Prostate gland (tissue), 2 donors: Measurements from ENCODE around the gene POLD3.

ENCODE experiments used
- POLR2A ChIP-seq: fragments of 450-650 bp; IDR thresholded peaks from one replicate; pipeline ENCODE4 v1.6.1; 2016; ENCODE audit warnings: antibody characterized with exemption, mild to moderate bottlenecking
- POLR2AphosphoS5 ChIP-seq: sonication (generic); formaldehyde crosslinking; IDR thresholded peaks from one replicate; pipeline ENCODE4 v1.6.1; 2017; ENCODE audit warnings: antibody characterized with exemption
- TF ChIP-seq, protein P1 (sequence below), 4 experiments: fragments of 200-600 bp in 2 of 4; fragments of 450-650 bp in 2 of 4; sonication (generic) in 2 of 4; IDR thresholded peaks; 1 replicate in 3 of 4; 2 replicates in 1 of 4; pipeline ENCODE4 v1.5.1; 2016 to 2019; ENCODE audit warnings: antibody characterized with exemption in 4 of 4, mild to moderate bottlenecking in 2 of 4, moderate library complexity in 2 of 4

DNA sequence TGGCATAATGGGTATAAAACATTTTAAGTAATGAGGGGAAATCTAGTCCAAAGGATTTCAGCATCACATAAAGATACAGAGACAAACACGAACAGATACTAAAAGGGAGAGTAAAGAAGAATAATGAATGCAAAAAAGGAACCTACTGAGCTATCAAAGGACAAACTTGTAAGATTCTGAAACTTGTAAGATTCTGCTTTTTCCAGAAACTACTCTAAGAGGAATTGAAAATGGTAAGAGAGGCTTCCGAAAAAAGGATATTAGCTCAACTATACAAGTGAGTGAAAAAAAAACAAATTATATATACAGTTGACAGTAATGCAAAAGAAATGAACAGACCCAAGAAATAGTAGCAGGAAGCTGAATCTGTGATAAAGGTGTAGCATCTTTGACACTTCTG, 37.7 kb downstream of the POLD3 start:
- TF ChIP-seq, protein P1, sequence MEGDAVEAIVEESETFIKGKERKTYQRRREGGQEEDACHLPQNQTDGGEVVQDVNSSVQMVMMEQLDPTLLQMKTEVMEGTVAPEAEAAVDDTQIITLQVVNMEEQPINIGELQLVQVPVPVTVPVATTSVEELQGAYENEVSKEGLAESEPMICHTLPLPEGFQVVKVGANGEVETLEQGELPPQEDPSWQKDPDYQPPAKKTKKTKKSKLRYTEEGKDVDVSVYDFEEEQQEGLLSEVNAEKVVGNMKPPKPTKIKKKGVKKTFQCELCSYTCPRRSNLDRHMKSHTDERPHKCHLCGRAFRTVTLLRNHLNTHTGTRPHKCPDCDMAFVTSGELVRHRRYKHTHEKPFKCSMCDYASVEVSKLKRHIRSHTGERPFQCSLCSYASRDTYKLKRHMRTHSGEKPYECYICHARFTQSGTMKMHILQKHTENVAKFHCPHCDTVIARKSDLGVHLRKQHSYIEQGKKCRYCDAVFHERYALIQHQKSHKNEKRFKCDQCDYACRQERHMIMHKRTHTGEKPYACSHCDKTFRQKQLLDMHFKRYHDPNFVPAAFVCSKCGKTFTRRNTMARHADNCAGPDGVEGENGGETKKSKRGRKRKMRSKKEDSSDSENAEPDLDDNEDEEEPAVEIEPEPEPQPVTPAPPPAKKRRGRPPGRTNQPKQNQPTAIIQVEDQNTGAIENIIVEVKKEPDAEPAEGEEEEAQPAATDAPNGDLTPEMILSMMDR (IDR thresholded peaks at IDR 0.05) = no peak
- TF ChIP-seq POLR2A = no peak
- no peak for TF ChIP-seq POLR2AphosphoS5
